NCI-H2227 (cell line): ENCODE data around the gene ZGPAT.

ENCODE experiments used
- DNase-seq: peaks from one replicate; lab custom pipeline; 2025; ENCODE audit not compliant: unreplicated experiment; lab: John Stamatoyannopoulos, UW

The ZGPAT gene

DNA sequence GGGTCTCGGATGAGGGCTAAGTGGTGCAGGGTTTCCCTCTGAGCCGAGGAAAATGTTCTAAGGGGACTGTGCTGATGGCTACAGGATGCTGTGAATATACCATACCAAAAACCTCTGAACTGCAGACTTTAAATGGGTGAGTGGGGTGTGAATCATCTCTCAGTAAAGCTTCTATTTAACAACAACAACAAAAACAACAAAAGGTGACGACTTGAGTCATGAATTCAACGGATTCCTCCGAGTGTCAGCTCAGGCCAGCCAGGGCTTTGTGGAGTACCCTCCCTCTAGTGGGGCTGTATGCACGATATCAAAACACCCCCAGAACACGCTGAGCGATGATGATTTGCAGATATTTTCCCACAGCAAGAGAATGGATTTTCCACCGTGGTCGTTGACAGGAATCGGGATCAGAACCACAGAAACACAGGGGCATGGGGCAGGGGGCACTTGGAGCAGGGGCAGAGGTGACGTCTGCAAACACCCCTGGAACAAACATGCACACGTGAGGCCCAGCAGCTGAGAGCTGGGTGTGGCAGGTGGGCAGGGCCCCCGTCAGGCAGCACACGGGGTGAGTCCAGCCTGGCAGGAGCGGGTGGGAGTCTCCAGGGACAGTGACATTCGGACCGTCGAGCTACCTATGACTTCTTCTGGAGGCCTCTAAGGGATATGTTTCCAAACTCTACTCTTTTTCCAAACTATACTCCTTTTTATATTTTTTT, 70.4 kb downstream of the ZGPAT start:
- DNase-seq = no peak

- DNase-seq = no peak
Measured at GRCh38 chr20:63778857-63779256, 71.0 kb downstream of the ZGPAT start.

DNA sequence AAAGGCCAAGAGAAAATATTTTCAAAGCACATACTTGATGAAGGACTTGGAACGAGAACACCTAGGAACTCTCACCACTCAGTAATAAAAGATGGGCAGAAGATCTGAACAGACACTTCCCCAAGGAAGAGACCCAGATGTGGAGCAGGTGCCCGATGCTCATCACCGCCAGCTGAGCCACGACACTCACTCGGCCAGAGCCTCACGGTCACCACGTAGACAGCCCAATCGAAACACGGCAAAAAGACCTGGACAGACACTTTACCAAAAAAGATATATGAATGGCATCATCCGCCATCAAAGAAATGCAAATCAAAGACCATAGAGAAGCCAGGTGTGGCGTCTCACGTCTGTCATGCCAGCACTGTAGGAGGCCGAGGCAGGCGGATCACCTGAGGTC, 73.3 kb downstream of the ZGPAT start:
- DNase-seq = no peak

DNA sequence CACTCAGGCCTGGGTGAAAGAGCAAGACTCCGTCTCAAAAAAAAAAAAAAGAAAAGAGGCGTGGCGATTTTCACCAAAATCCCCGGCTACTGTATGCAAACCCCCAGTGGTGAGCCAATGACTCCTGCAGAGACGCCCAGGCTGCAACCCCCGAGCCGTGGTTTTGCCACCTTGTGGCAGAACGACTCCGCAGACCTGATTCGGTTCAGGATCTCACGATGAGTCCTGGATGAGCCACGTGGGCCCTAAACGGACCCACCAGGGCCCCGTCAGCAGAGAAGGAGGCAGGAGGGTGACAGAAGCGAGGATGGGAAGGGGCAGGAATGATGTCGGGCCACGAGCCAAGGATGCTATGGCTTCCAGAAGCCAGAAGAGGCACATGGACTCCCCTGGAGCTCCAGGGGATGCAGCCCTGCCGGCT, 74.2 kb downstream of the ZGPAT start:
- no peak for DNase-seq

GRCh38 chr20:63782521-63782971, 74.7 kb downstream of the ZGPAT start:
- DNase-seq = no peak

DNA sequence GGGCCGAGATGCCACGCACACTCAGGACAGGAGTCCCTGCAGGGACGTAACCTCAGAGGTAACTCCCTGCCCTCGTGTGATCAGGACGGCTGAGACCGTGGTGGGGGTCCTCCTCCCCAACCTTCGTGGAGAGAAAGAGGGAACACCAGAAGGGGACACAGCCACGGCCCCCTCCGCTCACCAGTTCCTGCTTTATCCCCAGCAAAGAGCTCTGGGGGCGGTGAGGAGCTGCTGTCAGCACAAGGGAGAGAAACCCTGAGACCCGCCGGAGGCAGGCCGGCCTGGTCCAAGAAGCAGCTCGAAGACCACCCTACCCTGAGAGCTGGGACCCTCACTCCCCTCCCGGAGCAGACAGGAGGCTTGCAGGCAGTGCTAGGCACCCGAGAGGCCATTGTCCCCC, 76.1 kb downstream of the ZGPAT start:
- no peak for DNase-seq

- peak; percentile 65 for DNase-seq
Measured at GRCh38 chr20:63785691-63786131, 77.9 kb downstream of the ZGPAT start.
